Muscle layer of colon (tissue), 2 donors: ENCODE data around the gene FUT8.

ENCODE experiments used
- H3K27ac ChIP-seq: one replicate; pipeline ENCODE4 v1.7.0; 2013; ENCODE audit warnings: low read depth, mild to moderate bottlenecking, low read length, moderate library complexity
- H3K27me3 ChIP-seq, 2 donors: one replicate each; pipeline ENCODE4 v1.7.0; 2013; ENCODE audit warnings: low read length in 2 of 2, mild to moderate bottlenecking in 2 of 2; ENCODE audit not compliant: insufficient read depth in 2 of 2, control insufficient read depth in 1 of 2
- H3K36me3 ChIP-seq: one replicate; pipeline ENCODE4 v1.7.0; 2013; ENCODE audit warnings: mild to moderate bottlenecking, low read length; ENCODE audit not compliant: insufficient read depth
- H3K4me1 ChIP-seq: one replicate; pipeline ENCODE4 v1.7.0; 2013; ENCODE audit warnings: mild to moderate bottlenecking, low read length; ENCODE audit not compliant: insufficient read depth
- H3K4me3 ChIP-seq, 2 donors: one replicate each; pipeline ENCODE4 v1.7.0; 2013; ENCODE audit warnings: low read length in 2 of 2, low read depth in 1 of 2, mild to moderate bottlenecking in 1 of 2, moderate library complexity in 1 of 2
- H3K9ac ChIP-seq: one replicate; pipeline ENCODE4 v1.7.0; 2013; ENCODE audit warnings: low read length
- H3K9me3 ChIP-seq: one replicate; pipeline ENCODE4 v1.7.0; 2013; ENCODE audit warnings: mild to moderate bottlenecking, low read length
- donor health status: abdominal sarcoma.
- donor health status: Adenocarcinoma of cecum.

The FUT8 gene

GRCh38 chr14:65478596-65478995, 66.1 kb downstream of the FUT8 start:
- Histone ChIP-seq H3K4me3 (no peak overlapping the region), H3K27ac (no peak overlapping the region), H3K4me1 (peaks cover 23% of the 10 kb centered on the region), H3K9me3 (no peaks in the 10 kb centered on the region), H3K9ac (no peak overlapping the region), H3K27me3 (no peaks in the 10 kb centered on the region), H3K36me3 (no peaks in the 10 kb centered on the region)

GRCh38 chr14:65479386-65479785, 66.9 kb downstream of the FUT8 start:
- no peaks in the 10 kb centered on the region for H3K9me3 ChIP-seq
- H3K27ac ChIP-seq, result no peak overlapping the region
- H3K4me3 ChIP-seq, result no peak overlapping the region
- H3K9ac ChIP-seq, result no peak overlapping the region
- H3K36me3 ChIP-seq, result no peaks in the 10 kb centered on the region
- peaks cover 23% of the 10 kb centered on the region for H3K4me1 ChIP-seq
- no peaks in the 10 kb centered on the region for H3K27me3 ChIP-seq

GRCh38 chr14:65482757-65483438, 70.4 kb downstream of the FUT8 start:
- Histone ChIP-seq H3K27me3 (no peaks in the 10 kb centered on the region), H3K27ac (peak overlapping the region; percentile 35), H3K9me3 (no peaks in the 10 kb centered on the region), H3K4me3 (peak overlapping the region in 1 of 2 donors; percentile 41), H3K4me1 (peaks cover 23% of the 10 kb centered on the region), H3K9ac (no peak overlapping the region), H3K36me3 (no peaks in the 10 kb centered on the region)

GRCh38 chr14:65483647-65484046, 71.1 kb downstream of the FUT8 start:
- no peak overlapping the region for H3K27ac ChIP-seq
- no peaks in the 10 kb centered on the region for H3K9me3 ChIP-seq
- H3K9ac ChIP-seq, result no peak overlapping the region
- no peak overlapping the region for H3K4me3 ChIP-seq
- H3K36me3 ChIP-seq, result no peaks in the 10 kb centered on the region
- H3K4me1 ChIP-seq, result peaks cover 17% of the 10 kb centered on the region
- H3K27me3 ChIP-seq, result no peaks in the 10 kb centered on the region

GRCh38 chr14:65485516-65485915, 73.0 kb downstream of the FUT8 start:
- peaks cover 12% of the 10 kb centered on the region for H3K4me1 ChIP-seq
- H3K9me3 ChIP-seq, result no peaks in the 10 kb centered on the region
- no peaks in the 10 kb centered on the region for H3K27me3 ChIP-seq
- H3K9ac ChIP-seq, result no peak overlapping the region
- no peaks in the 10 kb centered on the region for H3K36me3 ChIP-seq
- H3K4me3 ChIP-seq, result no peak overlapping the region
- no peak overlapping the region for H3K27ac ChIP-seq

- no peaks in the 10 kb centered on the region for H3K9me3 ChIP-seq
- H3K9ac ChIP-seq, result no peak overlapping the region
- H3K27me3 ChIP-seq, result no peaks in the 10 kb centered on the region
- H3K36me3 ChIP-seq, result no peaks in the 10 kb centered on the region
- H3K4me1 ChIP-seq, result peaks cover 12% of the 10 kb centered on the region
- H3K4me3 ChIP-seq, result no peak overlapping the region
- H3K27ac ChIP-seq, result no peak overlapping the region
These were observed 74.3 kb downstream of the FUT8 start for GRCh38 chr14:65486863-65487262.

- Histone ChIP-seq H3K36me3 (no peaks in the 10 kb centered on the region), H3K27me3 (no peaks in the 10 kb centered on the region), H3K4me3 (no peak overlapping the region), H3K9ac (no peak overlapping the region), H3K27ac (no peak overlapping the region), H3K4me1 (peaks cover 3% of the 10 kb centered on the region), H3K9me3 (no peaks in the 10 kb centered on the region)
These were observed 75.4 kb downstream of the FUT8 start for GRCh38 chr14:65487783-65488494.

GRCh38 chr14:65491274-65491673, 78.7 kb downstream of the FUT8 start:
- Histone ChIP-seq H3K27me3 (no peaks in the 10 kb centered on the region), H3K9me3 (no peaks in the 10 kb centered on the region), H3K4me1 (no peaks in the 10 kb centered on the region), H3K4me3 (no peak overlapping the region), H3K36me3 (no peaks in the 10 kb centered on the region), H3K27ac (no peak overlapping the region), H3K9ac (no peak overlapping the region)

GRCh38 chr14:65492266-65492665, 79.7 kb downstream of the FUT8 start:
- Histone ChIP-seq H3K36me3 (no peaks in the 10 kb centered on the region), H3K9me3 (no peaks in the 10 kb centered on the region), H3K27me3 (no peaks in the 10 kb centered on the region), H3K27ac (no peak overlapping the region), H3K4me1 (no peaks in the 10 kb centered on the region), H3K9ac (no peak overlapping the region), H3K4me3 (no peak overlapping the region)

- H3K4me1 ChIP-seq, result peaks cover 5% of the 10 kb centered on the region
- H3K9ac ChIP-seq, result no peak overlapping the region
- no peak overlapping the region for H3K4me3 ChIP-seq
- no peaks in the 10 kb centered on the region for H3K36me3 ChIP-seq
- no peak overlapping the region for H3K27ac ChIP-seq
- H3K9me3 ChIP-seq, result no peaks in the 10 kb centered on the region
- H3K27me3 ChIP-seq, result no peaks in the 10 kb centered on the region
These were observed 82.7 kb downstream of the FUT8 start for GRCh38 chr14:65495196-65495595.

GRCh38 chr14:65496178-65496993, 83.9 kb downstream of the FUT8 start:
- H3K36me3 ChIP-seq, result no peaks in the 10 kb centered on the region
- H3K4me3 ChIP-seq, result no peak overlapping the region
- H3K4me1 ChIP-seq, result peaks cover 8% of the 10 kb centered on the region
- H3K27ac ChIP-seq, result no peak overlapping the region
- H3K9ac ChIP-seq, result no peak overlapping the region
- H3K27me3 ChIP-seq, result no peaks in the 10 kb centered on the region
- no peaks in the 10 kb centered on the region for H3K9me3 ChIP-seq
